Endothelial cell of umbilical vein (primary cell): ENCODE results near the gene TRIM13. TPM values are rescaled to one million over a fixed set of nuclear protein-coding genes. Genes with fewer than 3 reads are reported as not detected.

Source experiments
- BruUV-seq: library from RNA; stranded (reverse); fragments of 400-500 nt; replicated peaks from 2 replicates; lab custom pipeline; 2021; lab: Mats Ljungman, UMichigan
- CTCF ChIA-PET: fragments of 300-600, 350-600 bp; sonication (Branson Sonifier 250); formaldehyde crosslinking; loops from one replicate; lab custom pipeline; 2021; ENCODE audit warnings: antibody characterized with exemption, inconsistent platforms; lab: Charles Lee
- POLR2A ChIA-PET: fragments of 300-600, 350-600 bp; sonication (Branson Sonifier 250); formaldehyde crosslinking; loops from one replicate; lab custom pipeline; 2021; ENCODE audit warnings: antibody characterized with exemption, inconsistent platforms; lab: Charles Lee
- DNase-seq: peaks from one replicate; pipeline ENCODE4 v3.0.0-alpha.2; 2011; ENCODE audit warnings: low read depth, low spot score
- FAIRE-seq: peaks from 2 replicates; lab custom pipeline; 2011; peaks lifted over from hg19 to GRCh38; lab: Jason Lieb, UNC
- H2AFZ ChIP-seq: 2 replicates; pipeline ENCODE4 v1.6.0; 2012; ENCODE audit warnings: low read depth, low read length, control low read depth, inconsistent platforms
- H3K27ac ChIP-seq: 2 replicates; pipeline ENCODE4 v1.5.1; 2011; ENCODE audit warnings: low read depth, mild to moderate bottlenecking, control low read depth, low read length, moderate library complexity; ENCODE audit not compliant: insufficient read depth
- H3K27me3 ChIP-seq, 2 experiments: 2 replicates each; pipeline versions ENCODE4 v1.6.0 to v1.6.1; 2011; ENCODE audit warnings: low read length in 2 of 2, mixed read lengths in 1 of 2; ENCODE audit not compliant: control insufficient read depth in 2 of 2, insufficient read depth in 2 of 2
- H3K36me3 ChIP-seq, 2 experiments: 2 replicates in 1 of 2; 3 replicates in 1 of 2; pipeline ENCODE4 v1.5.1; 2011; ENCODE audit warnings: low read length in 2 of 2, mild to moderate bottlenecking in 1 of 2, moderate library complexity in 1 of 2; ENCODE audit not compliant: control insufficient read depth in 2 of 2, insufficient read depth in 2 of 2; ENCODE audit errors: extremely low read depth in 1 of 2
- H3K4me1 ChIP-seq: 3 replicates; pipeline ENCODE4 v1.5.1; 2011; ENCODE audit warnings: mild to moderate bottlenecking, low read length; ENCODE audit not compliant: control insufficient read depth, insufficient read depth; ENCODE audit errors: extremely low read depth
- H3K4me2 ChIP-seq: 2 replicates; pipeline ENCODE4 v1.6.1; 2011; ENCODE audit warnings: low read length, control low read depth, mixed read lengths; ENCODE audit not compliant: insufficient read depth
- H3K4me3 ChIP-seq, 3 experiments: fragments of 200-600 bp in 1 of 3; sonication (generic), shearing (Covaris generic) in 1 of 3; replicated peaks in 1 of 3; 2 replicates each; pipeline ENCODE4 v1.5.1; 2011 to 2016; ENCODE audit warnings: control low read depth in 3 of 3, low read length in 3 of 3, mild to moderate bottlenecking in 2 of 3, inconsistent platforms in 1 of 3, low read depth in 1 of 3, moderate library complexity in 1 of 3; ENCODE audit not compliant: insufficient read depth in 1 of 3
- H3K79me2 ChIP-seq: 2 replicates; pipeline ENCODE4 v1.6.0; 2012; ENCODE audit warnings: low read length, inconsistent platforms; ENCODE audit not compliant: control insufficient read depth, insufficient read depth
- H3K9ac ChIP-seq: replicated peaks from 2 replicates; pipeline ENCODE3; 2011; ENCODE audit warnings: low read length, control low read depth; ENCODE audit not compliant: insufficient read depth; ENCODE audit errors: extremely low read depth
- H3K9me1 ChIP-seq: replicated peaks from 3 replicates; pipeline ENCODE4 v1.6.0; 2011; ENCODE audit warnings: mild to moderate bottlenecking, low read length; ENCODE audit not compliant: control insufficient read depth, insufficient read depth; ENCODE audit errors: extremely low read depth
- H3K9me3 ChIP-seq: replicated peaks from 2 replicates; pipeline ENCODE4 v1.5.1; 2012; ENCODE audit warnings: low read length, inconsistent platforms; ENCODE audit not compliant: control insufficient read depth, insufficient read depth
- H4K20me1 ChIP-seq: replicated peaks from 2 replicates; pipeline ENCODE3; 2011; ENCODE audit warnings: mild to moderate bottlenecking, low read length; ENCODE audit not compliant: control insufficient read depth, insufficient read depth; ENCODE audit errors: extremely low read depth
- EZH2 ChIP-seq: IDR thresholded peaks from 2 replicates; pipeline ENCODE4 v1.6.1; 2012; ENCODE audit warnings: borderline replicate concordance, low read depth, mild to moderate bottlenecking, moderate library complexity, low read length, inconsistent platforms; ENCODE audit not compliant: severe bottlenecking
- FOS ChIP-seq: IDR thresholded peaks from 2 replicates; pipeline ENCODE4 v1.6.1; 2011; ENCODE audit warnings: mild to moderate bottlenecking, low read length, moderate library complexity, borderline replicate concordance; ENCODE audit not compliant: insufficient read depth
- GATA2 ChIP-seq: IDR thresholded peaks from 2 replicates; pipeline ENCODE4 v1.7.0; 2011; ENCODE audit warnings: low read depth, mild to moderate bottlenecking, moderate library complexity, mixed read lengths, low read length; ENCODE audit not compliant: insufficient read length, insufficient read depth
- JUN ChIP-seq: IDR thresholded peaks from 2 replicates; pipeline ENCODE4 v1.6.1; 2011; ENCODE audit warnings: borderline replicate concordance, low read depth; ENCODE audit not compliant: insufficient read length, insufficient read depth
- MYC ChIP-seq: IDR thresholded peaks from one replicate; pipeline ENCODE4 v1.6.1; 2011; ENCODE audit warnings: mild to moderate bottlenecking, low read depth, low read length
- POLR2A ChIP-seq: IDR thresholded peaks from 2 replicates; pipeline ENCODE4 v1.6.1; 2012; ENCODE audit warnings: low read depth, mild to moderate bottlenecking, control low read depth, low read length
- POLR2AphosphoS5 ChIP-seq: IDR thresholded peaks from 2 replicates; pipeline ENCODE4 v1.6.1; 2012; ENCODE audit warnings: low read depth, mild to moderate bottlenecking, control low read depth, low read length, moderate library complexity; ENCODE audit not compliant: insufficient read depth
- dilution Hi-C: fragments of 300-500 bp; cut with MboI; formaldehyde crosslinking; loops from one replicate; pipeline ENCODE4 v1.15.0; 2019; ENCODE audit warnings: low sequenced_read_pairs; ENCODE audit not compliant: extremely low pct_ligation_motif_present
- intact Hi-C: fragments of 100-400 bp; cut with micrococcal nuclease; formaldehyde crosslinking; loops from one replicate; pipeline ENCODE4 v1.10.0; 2022
- polyA plus RNA-seq, 4 experiments: library from polyadenylated mRNA; depleted of rRNA in 3 of 4; stranded (reverse) in 3 of 4; unstranded in 1 of 4; fragments of >200 nt; gene quantifications; 2 replicates each; pipeline versions ENCODE4 v1.2.1 to v1.2.3, GENCODE V29; 2011 to 2012; ENCODE audit warnings: missing spikeins in 1 of 4
- total RNA-seq: library from RNA; stranded (reverse); gene quantifications from 2 replicates; pipeline ENCODE4 v1.2.3, GENCODE V29; 2021
- TF ChIP-seq, protein P1 (sequence below): IDR thresholded peaks from 2 replicates; pipeline ENCODE4 v1.6.1; 2011; ENCODE audit not compliant: insufficient read depth, insufficient read length
- TF ChIP-seq, protein P2 (sequence below), 2 donors: IDR thresholded peaks; 1 replicate in 1 of 2; 2 replicates in 1 of 2; pipeline ENCODE4 v1.5.1; 2011; ENCODE audit warnings: low read length in 2 of 2, mild to moderate bottlenecking in 2 of 2, moderate library complexity in 2 of 2, control low read depth in 1 of 2, inconsistent platforms in 1 of 2, low read depth in 1 of 2; ENCODE audit not compliant: insufficient read depth in 1 of 2; ENCODE audit errors: extremely low read depth in 1 of 2

Gene TRIM13
- total and polyA plus RNA-seq, 2 donors (not counting 3 experiments of a cell fraction or from before 2014, with no cell fraction given) = 12.5 to 28.2 TPM

DNA sequence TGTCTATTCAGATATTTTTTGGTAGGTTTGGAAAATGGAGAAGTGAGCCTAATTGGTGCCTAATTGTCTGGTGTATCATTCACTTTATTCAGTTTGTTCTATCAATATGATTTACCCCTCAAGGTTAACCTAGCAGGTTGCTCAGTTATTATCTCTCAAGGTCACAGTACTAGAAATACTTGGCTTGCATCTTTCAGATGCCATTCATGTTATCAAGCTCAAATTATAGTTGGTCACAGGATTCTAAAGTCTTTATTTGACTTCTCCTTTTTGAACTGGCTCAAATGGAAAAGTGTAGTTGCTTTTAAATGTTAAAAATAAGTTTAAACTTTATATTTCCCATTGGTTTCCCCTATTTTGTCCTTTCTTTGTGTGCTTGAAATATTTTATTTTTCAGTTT lies 21.0 kb downstream of the TRIM13 start:
- no peaks in the 10 kb centered on the region for H3K27me3 ChIP-seq
- H3K36me3 ChIP-seq = peaks cover 0 to 3% of the 10 kb centered on the region in 2 experiments
- ChIA-PET POLR2A (no interaction called here), CTCF (interaction anchor here (0.6 to 1.3 kb wide), 2 partner anchors 41 to 913 kb away, joined by 3 to 4 read pairs; no protein-coding TSS in a partner anchor)
- intact Hi-C loops = no loop called here
- BruUV-seq = no TSS peak
- FAIRE-seq (no peak), DNase-seq (no peak)
- no peak overlapping the region for H3K4me3 ChIP-seq
- no peak overlapping the region for H2AFZ ChIP-seq
- H3K27ac ChIP-seq = no peak overlapping the region
- H3K4me2 ChIP-seq = no peak overlapping the region
- dilution Hi-C loops = no loop called here
- H4K20me1 ChIP-seq = no peaks in the 10 kb centered on the region
- H3K9ac ChIP-seq = no peak overlapping the region
- H3K79me2 ChIP-seq = peaks cover 18% of the 10 kb centered on the region
- TF ChIP-seq MYC (no peak), EZH2 (no peak), POLR2AphosphoS5 (no peak), JUN (no peak)
- no peaks in the 10 kb centered on the region for H3K9me1 ChIP-seq
- peaks cover 8% of the 10 kb centered on the region for H3K4me1 ChIP-seq
- no peaks in the 10 kb centered on the region for H3K9me3 ChIP-seq

GRCh38 chr13:50025436-50025835 lies 28.6 kb downstream of the TRIM13 start:
- H3K9me3 ChIP-seq = no peaks in the 10 kb centered on the region
- H3K9me1 ChIP-seq = no peaks in the 10 kb centered on the region
- no peaks in the 10 kb centered on the region for H3K79me2 ChIP-seq
- no peak overlapping the region for H3K4me2 ChIP-seq
- CTCF ChIA-PET = interaction anchor here (1.0 to 1.1 kb wide), 2 partner anchors 18 to 28 kb away, joined by 3 to 4 read pairs; partner anchors contain the start of gene TRIM13
- H3K27ac ChIP-seq = no peak overlapping the region
- no TSS peak for BruUV-seq
- H3K4me1 ChIP-seq = no peaks in the 10 kb centered on the region
- no peak overlapping the region for H3K9ac ChIP-seq
- no peaks in the 10 kb centered on the region for H3K27me3 ChIP-seq
- intact Hi-C loops (no loop called here), dilution Hi-C loops (no loop called here)
- peak; percentile 72 for DNase-seq
- H2AFZ ChIP-seq = no peak overlapping the region
- TF ChIP-seq, protein P1, sequence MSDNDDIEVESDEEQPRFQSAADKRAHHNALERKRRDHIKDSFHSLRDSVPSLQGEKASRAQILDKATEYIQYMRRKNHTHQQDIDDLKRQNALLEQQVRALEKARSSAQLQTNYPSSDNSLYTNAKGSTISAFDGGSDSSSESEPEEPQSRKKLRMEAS = no peak
- TF ChIP-seq POLR2A = no peak
- no peak for TF ChIP-seq FOS
- TF ChIP-seq EZH2 = no peak
- no peak for TF ChIP-seq MYC
- no peak for TF ChIP-seq JUN
- no peak for TF ChIP-seq GATA2
- TF ChIP-seq POLR2AphosphoS5 = no peak
- TF ChIP-seq, protein P2, sequence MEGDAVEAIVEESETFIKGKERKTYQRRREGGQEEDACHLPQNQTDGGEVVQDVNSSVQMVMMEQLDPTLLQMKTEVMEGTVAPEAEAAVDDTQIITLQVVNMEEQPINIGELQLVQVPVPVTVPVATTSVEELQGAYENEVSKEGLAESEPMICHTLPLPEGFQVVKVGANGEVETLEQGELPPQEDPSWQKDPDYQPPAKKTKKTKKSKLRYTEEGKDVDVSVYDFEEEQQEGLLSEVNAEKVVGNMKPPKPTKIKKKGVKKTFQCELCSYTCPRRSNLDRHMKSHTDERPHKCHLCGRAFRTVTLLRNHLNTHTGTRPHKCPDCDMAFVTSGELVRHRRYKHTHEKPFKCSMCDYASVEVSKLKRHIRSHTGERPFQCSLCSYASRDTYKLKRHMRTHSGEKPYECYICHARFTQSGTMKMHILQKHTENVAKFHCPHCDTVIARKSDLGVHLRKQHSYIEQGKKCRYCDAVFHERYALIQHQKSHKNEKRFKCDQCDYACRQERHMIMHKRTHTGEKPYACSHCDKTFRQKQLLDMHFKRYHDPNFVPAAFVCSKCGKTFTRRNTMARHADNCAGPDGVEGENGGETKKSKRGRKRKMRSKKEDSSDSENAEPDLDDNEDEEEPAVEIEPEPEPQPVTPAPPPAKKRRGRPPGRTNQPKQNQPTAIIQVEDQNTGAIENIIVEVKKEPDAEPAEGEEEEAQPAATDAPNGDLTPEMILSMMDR (IDR thresholded peaks at IDR 0.05; ENCODE audit: extremely low read depth in 1 of 2, insufficient read depth in 1 of 2, low read depth in 1 of 2, low read length in 2 of 2) = no peak
- no peak overlapping the region for H3K4me3 ChIP-seq
- POLR2A ChIA-PET = no interaction called here
- H4K20me1 ChIP-seq = no peaks in the 10 kb centered on the region
- peak; percentile 4 for FAIRE-seq
- H3K36me3 ChIP-seq = peaks cover 0 to 3% of the 10 kb centered on the region in 2 experiments
